ENCODE results near the gene EXOG. TPM values are rescaled to one million over a fixed set of nuclear protein-coding genes. Genes with fewer than 3 reads are reported as not detected.

The EXOG gene
- total RNA-seq, 4 donors from 2014 or later, result 5.8 to 12.9 (median 9.0) TPM

GRCh38 chr3:38533285-38533976, 37.3 kb downstream of the EXOG start:
- no peak for TF ChIP-seq CTCF (IDR thresholded peaks at IDR 0.05)
- DNase-seq (ENCODE audit: low spot score) (no peak), ATAC-seq (ENCODE audit: low FRiP score) (no peak)

GRCh38 chr3:38534180-38534579, 38.0 kb downstream of the EXOG start:
- ATAC-seq (ENCODE audit: low FRiP score), result no peak
- no peak for DNase-seq (ENCODE audit: low spot score)

GRCh38 chr3:38534604-38535003, 38.5 kb downstream of the EXOG start:
- no peak for ATAC-seq (ENCODE audit: low FRiP score)
- DNase-seq (ENCODE audit: low spot score), result no peak
- TF ChIP-seq CTCF (IDR thresholded peaks at IDR 0.05), result no peak

More at GRCh38 chr3:38534180-38534579, 38.0 kb downstream of the EXOG start:
- no peak for TF ChIP-seq CTCF (IDR thresholded peaks at IDR 0.05)

- DNase-seq (ENCODE audit: low spot score) (no peak), ATAC-seq (ENCODE audit: low FRiP score) (no peak)
- TF ChIP-seq CTCF (IDR thresholded peaks at IDR 0.05), result no peak
These were observed 40.5 kb downstream of the EXOG start for GRCh38 chr3:38536671-38537070.

GRCh38 chr3:38538773-38539353, 42.7 kb downstream of the EXOG start:
- TF ChIP-seq CTCF (IDR thresholded peaks at IDR 0.05), result no peak
- DNase-seq (ENCODE audit: low spot score) (no peak), ATAC-seq (ENCODE audit: low FRiP score) (no peak)

GRCh38 chr3:38541806-38542205, 45.7 kb downstream of the EXOG start:
- ATAC-seq (ENCODE audit: low FRiP score), result no peak
- no peak for TF ChIP-seq CTCF (IDR thresholded peaks at IDR 0.05)

More at GRCh38 chr3:38541806-38542205, 45.7 kb downstream of the EXOG start:
- no peak for DNase-seq (ENCODE audit: low spot score)
